Measurements from ENCODE around the gene FAM217B. TPM values are rescaled to one million over a fixed set of nuclear protein-coding genes. Genes with fewer than 3 reads are reported as not detected.

The FAM217B gene
- total RNA-seq, 1 experiment from 2014 or later = 8.1 TPM

DNA sequence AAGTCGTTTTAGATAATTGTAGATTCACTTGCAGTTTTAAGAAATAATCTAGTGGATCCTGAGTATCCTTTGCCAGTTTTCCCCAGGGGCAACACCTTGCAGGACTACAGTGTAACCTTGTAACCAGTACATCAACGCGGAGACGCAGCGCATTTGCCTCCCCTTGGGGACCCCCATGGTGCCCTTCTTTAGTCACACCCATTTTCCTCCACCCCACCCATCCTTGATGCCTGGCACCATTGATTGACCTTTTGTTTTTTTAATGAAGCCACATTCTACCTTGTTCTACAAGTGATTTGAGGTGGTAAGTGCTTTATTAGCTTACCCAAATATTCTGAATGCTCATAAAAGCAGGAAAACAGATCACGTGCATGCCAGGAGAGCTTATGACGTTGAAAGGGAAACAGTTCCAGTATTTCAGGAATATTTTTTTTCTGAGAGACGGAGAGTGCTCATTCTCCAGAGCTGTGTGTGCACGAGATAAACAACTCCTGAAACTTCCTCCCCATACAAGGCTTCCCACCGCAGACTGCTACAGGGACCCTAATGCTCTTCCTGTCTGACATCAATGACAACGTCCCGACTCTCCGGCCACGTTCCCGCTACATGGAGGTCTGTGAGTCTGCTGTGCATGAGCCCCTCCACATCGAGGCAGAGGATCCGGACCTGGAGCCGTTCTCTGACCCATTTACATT lies 53.7 kb downstream of the FAM217B start:
- Histone ChIP-seq H4K20me1 (ENCODE audit: insufficient read depth) (no peaks in the 10 kb centered on the region), H3K4me2 (ENCODE audit: low read length) (no peak overlapping the region)

DNA sequence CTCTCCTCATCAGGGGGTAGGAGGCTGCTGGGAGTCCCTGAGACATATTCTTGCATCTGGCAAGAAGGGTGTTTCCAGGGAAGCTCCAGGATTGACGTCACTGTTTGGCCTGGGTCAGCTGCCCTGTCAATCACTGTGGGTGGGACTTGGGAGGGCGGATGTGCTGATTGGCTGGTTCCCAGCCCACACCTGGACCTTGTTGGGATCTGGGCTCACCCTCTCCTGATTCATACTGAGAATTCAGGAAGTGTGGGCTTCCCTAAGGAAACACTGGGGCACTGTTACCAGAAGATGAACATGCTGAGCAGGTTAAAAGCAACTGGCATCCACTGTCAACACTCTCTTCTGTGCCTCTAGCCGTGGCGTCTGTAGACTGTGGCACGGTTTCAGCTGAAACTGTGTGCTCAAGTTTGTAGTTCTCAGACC lies 54.5 kb downstream of the FAM217B start:
- ChIA-PET POLR2A (no interaction called here), CTCF (interaction anchor here (2.9 kb wide), 1 partner anchor 55 kb away, joined by 22 read pairs; no protein-coding TSS in a partner anchor), RAD21 (ENCODE audit: low non-redundant PET in 1 of 2, low total read pairs in 2 of 2, uncharacterized antibody in 2 of 2, unreplicated experiment in 2 of 2) (no interaction called here)
- BruUV-seq (replicated peaks) = no TSS peak
- Histone ChIP-seq H3K79me2 (ENCODE audit: insufficient read depth, low read length) (no peaks in the 10 kb centered on the region), H3K9me3 (ENCODE audit: control insufficient read depth in 1 of 2, insufficient read depth in 1 of 2, low read depth in 1 of 2, low read length in 2 of 2) (no peaks in the 10 kb centered on the region), H3K27ac (ENCODE audit: low read depth, low read length) (no peak overlapping the region), H2AFZ (ENCODE audit: low read depth, low read length, poor library complexity, severe bottlenecking) (no peak overlapping the region), H3K4me2 (ENCODE audit: low read length) (peak overlapping the region; percentile 33), H3K9ac (ENCODE audit: low read length) (no peak overlapping the region), H3K27me3 (ENCODE audit: insufficient read depth, low read length) (peaks cover 6% of the 10 kb centered on the region; the same call in 1 of the 2 replicates), H3K9me2 (ENCODE audit: insufficient read depth) (no peaks in the 10 kb centered on the region), H4K20me1 (ENCODE audit: insufficient read depth) (no peaks in the 10 kb centered on the region), H3K4me1 (ENCODE audit: control insufficient read depth in 1 of 2, insufficient read depth in 2 of 2, low read length in 2 of 2) (peaks cover 7 to 12% of the 10 kb centered on the region in 2 experiments), H3K4me3 (replicated peaks in 1 of 2; ENCODE audit: low read depth in 1 of 2, low read length in 2 of 2) (no peak overlapping the region), H3K36me3 (ENCODE audit: control insufficient read depth in 1 of 2, insufficient read depth in 2 of 2, low read length in 2 of 2) (no peaks in the 10 kb centered on the region)
- peak; percentile 55 for DNase-seq (ENCODE audit: low read depth, low spot score)
- intact Hi-C loops (cut with micrococcal nuclease) = no loop called here
- peak; percentile 86 for ATAC-seq
- TF ChIP-seq FOSL1 (IDR thresholded peaks at IDR 0.05; ENCODE audit: low read depth) (no peak), EZH2 (IDR thresholded peaks at IDR 0.05) (no peak), SIN3A (IDR thresholded peaks at IDR 0.05; ENCODE audit: low read depth) (no peak)
- TF ChIP-seq, protein P1, sequence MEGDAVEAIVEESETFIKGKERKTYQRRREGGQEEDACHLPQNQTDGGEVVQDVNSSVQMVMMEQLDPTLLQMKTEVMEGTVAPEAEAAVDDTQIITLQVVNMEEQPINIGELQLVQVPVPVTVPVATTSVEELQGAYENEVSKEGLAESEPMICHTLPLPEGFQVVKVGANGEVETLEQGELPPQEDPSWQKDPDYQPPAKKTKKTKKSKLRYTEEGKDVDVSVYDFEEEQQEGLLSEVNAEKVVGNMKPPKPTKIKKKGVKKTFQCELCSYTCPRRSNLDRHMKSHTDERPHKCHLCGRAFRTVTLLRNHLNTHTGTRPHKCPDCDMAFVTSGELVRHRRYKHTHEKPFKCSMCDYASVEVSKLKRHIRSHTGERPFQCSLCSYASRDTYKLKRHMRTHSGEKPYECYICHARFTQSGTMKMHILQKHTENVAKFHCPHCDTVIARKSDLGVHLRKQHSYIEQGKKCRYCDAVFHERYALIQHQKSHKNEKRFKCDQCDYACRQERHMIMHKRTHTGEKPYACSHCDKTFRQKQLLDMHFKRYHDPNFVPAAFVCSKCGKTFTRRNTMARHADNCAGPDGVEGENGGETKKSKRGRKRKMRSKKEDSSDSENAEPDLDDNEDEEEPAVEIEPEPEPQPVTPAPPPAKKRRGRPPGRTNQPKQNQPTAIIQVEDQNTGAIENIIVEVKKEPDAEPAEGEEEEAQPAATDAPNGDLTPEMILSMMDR (IDR thresholded peaks at IDR 0.05 in 2 of 3, conservative IDR thresholded peaks at IDR 0.05 in 1 of 3; ENCODE audit: borderline replicate concordance in 1 of 3, insufficient read depth in 1 of 3, low read depth in 2 of 3, low read length in 2 of 3) = no peak
- TF ChIP-seq, protein P2, sequence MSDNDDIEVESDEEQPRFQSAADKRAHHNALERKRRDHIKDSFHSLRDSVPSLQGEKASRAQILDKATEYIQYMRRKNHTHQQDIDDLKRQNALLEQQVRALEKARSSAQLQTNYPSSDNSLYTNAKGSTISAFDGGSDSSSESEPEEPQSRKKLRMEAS (IDR thresholded peaks at IDR 0.05) = no peak
- TF ChIP-seq, protein P3, sequence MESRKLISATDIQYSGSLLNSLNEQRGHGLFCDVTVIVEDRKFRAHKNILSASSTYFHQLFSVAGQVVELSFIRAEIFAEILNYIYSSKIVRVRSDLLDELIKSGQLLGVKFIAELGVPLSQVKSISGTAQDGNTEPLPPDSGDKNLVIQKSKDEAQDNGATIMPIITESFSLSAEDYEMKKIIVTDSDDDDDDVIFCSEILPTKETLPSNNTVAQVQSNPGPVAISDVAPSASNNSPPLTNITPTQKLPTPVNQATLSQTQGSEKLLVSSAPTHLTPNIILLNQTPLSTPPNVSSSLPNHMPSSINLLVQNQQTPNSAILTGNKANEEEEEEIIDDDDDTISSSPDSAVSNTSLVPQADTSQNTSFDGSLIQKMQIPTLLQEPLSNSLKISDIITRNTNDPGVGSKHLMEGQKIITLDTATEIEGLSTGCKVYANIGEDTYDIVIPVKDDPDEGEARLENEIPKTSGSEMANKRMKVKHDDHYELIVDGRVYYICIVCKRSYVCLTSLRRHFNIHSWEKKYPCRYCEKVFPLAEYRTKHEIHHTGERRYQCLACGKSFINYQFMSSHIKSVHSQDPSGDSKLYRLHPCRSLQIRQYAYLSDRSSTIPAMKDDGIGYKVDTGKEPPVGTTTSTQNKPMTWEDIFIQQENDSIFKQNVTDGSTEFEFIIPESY (IDR thresholded peaks at IDR 0.05; ENCODE audit: extremely low read depth, insufficient replicate concordance, low read length) = no peak

More for the DNA sequence above, 53.7 kb downstream of the FAM217B start:
- no peak for ATAC-seq
- RAD21 ChIA-PET (ENCODE audit: low non-redundant PET in 1 of 2, low total read pairs in 2 of 2, uncharacterized antibody in 2 of 2, unreplicated experiment in 2 of 2) = no interaction called here
- intact Hi-C loops (cut with micrococcal nuclease) = no loop called here
- Histone ChIP-seq H3K4me3 (replicated peaks in 1 of 2; ENCODE audit: low read depth in 1 of 2, low read length in 2 of 2) (no peak overlapping the region), H3K9ac (ENCODE audit: low read length) (no peak overlapping the region), H3K27ac (ENCODE audit: low read depth, low read length) (no peak overlapping the region), H3K27me3 (ENCODE audit: insufficient read depth, low read length) (peaks cover 6% of the 10 kb centered on the region; the same call in 1 of the 2 replicates), H3K4me1 (ENCODE audit: control insufficient read depth in 1 of 2, insufficient read depth in 2 of 2, low read length in 2 of 2) (peaks cover 8 to 13% of the 10 kb centered on the region in 2 experiments), H3K9me3 (ENCODE audit: control insufficient read depth in 1 of 2, insufficient read depth in 1 of 2, low read depth in 1 of 2, low read length in 2 of 2) (no peaks in the 10 kb centered on the region), H3K79me2 (ENCODE audit: insufficient read depth, low read length) (no peaks in the 10 kb centered on the region), H3K36me3 (ENCODE audit: control insufficient read depth in 1 of 2, insufficient read depth in 2 of 2, low read length in 2 of 2) (no peaks in the 10 kb centered on the region), H3K9me2 (ENCODE audit: insufficient read depth) (no peaks in the 10 kb centered on the region), H2AFZ (ENCODE audit: low read depth, low read length, poor library complexity, severe bottlenecking) (no peak overlapping the region)
- CTCF ChIA-PET = interaction anchor here (2.9 kb wide), 1 partner anchor 56 kb away, joined by 22 read pairs; no protein-coding TSS in a partner anchor
- no TSS peak for BruUV-seq (replicated peaks)
- POLR2A ChIA-PET = no interaction called here
- DNase-seq (ENCODE audit: low read depth, low spot score) = no peak
- TF ChIP-seq SP1 (IDR thresholded peaks at IDR 0.05; ENCODE audit: low read depth) = no peak
- no peak for TF ChIP-seq JUND (IDR thresholded peaks at IDR 0.05)
- TF ChIP-seq SRF (IDR thresholded peaks at IDR 0.05; ENCODE audit: low read depth) = no peak
- TF ChIP-seq ZFX (IDR thresholded peaks at IDR 0.05) = no peak
- TF ChIP-seq, protein P2 (IDR thresholded peaks at IDR 0.05) = no peak
- TF ChIP-seq FOSL1 (IDR thresholded peaks at IDR 0.05; ENCODE audit: low read depth) = no peak
- no peak for TF ChIP-seq SIN3A (IDR thresholded peaks at IDR 0.05; ENCODE audit: low read depth)
- TF ChIP-seq, protein P4, sequence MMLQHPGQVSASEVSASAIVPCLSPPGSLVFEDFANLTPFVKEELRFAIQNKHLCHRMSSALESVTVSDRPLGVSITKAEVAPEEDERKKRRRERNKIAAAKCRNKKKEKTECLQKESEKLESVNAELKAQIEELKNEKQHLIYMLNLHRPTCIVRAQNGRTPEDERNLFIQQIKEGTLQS (IDR thresholded peaks at IDR 0.05) = no peak

All from HCT116 (cell line).